Stomach (tissue), 9 donors: Measurements from ENCODE around the gene HOXC4. TPM values are rescaled to one million over a fixed set of nuclear protein-coding genes. Genes with fewer than 3 reads are reported as not detected.

Experiments used
- DNase-seq, 2 donors: peaks; one replicate each; pipeline versions ENCODE4 v3.0.0 to v3.0.0-alpha.2; 2013 to 2019
- H3K27ac ChIP-seq, 5 donors: fragments of 200-600 bp in 4 of 5; sonication (generic) in 4 of 5; one replicate each; pipeline ENCODE4 v1.5.1; 2013 to 2019; ENCODE audit warnings: mild to moderate bottlenecking in 1 of 5, moderate library complexity in 1 of 5
- H3K27me3 ChIP-seq, 3 donors: fragments of 200-600 bp; sonication (generic); one replicate each; pipeline ENCODE4 v1.5.1; 2017 to 2019; ENCODE audit warnings: mixed run types in 1 of 3
- H3K36me3 ChIP-seq, 4 donors: fragments of 200-600 bp; sonication (generic); 1 replicate in 3 of 4; 2 replicates in 1 of 4; pipeline ENCODE4 v1.5.1; 2016 to 2019
- H3K4me1 ChIP-seq, 4 donors: fragments of 200-600 bp; sonication (generic); one replicate each; pipeline ENCODE4 v1.5.1; 2016 to 2019
- H3K4me3 ChIP-seq, 4 donors: fragments of 200-600 bp; sonication (generic) in 3 of 4; one replicate each; pipeline ENCODE4 v1.5.1; 2016 to 2019; ENCODE audit warnings: mild to moderate bottlenecking in 1 of 4
- H3K9me3 ChIP-seq, 4 donors: fragments of 200-600 bp; sonication (generic); one replicate each; pipeline ENCODE4 v1.5.1; 2016 to 2019
- EP300 ChIP-seq: sonication (generic); formaldehyde crosslinking; IDR thresholded peaks from one replicate; pipeline ENCODE4 v1.6.1; 2017; ENCODE audit warnings: antibody characterized with exemption
- POLR2A ChIP-seq, 4 donors: fragments of 450-650 bp; IDR thresholded peaks; one replicate each; pipeline ENCODE4 v1.6.1; 2016; ENCODE audit warnings: antibody characterized with exemption in 4 of 4, control low read depth in 2 of 4, mild to moderate bottlenecking in 1 of 4, moderate library complexity in 1 of 4
- POLR2AphosphoS5 ChIP-seq, 3 donors: sonication (generic); formaldehyde crosslinking; IDR thresholded peaks; one replicate each; pipeline ENCODE4 v1.6.1; 2016; ENCODE audit warnings: antibody characterized with exemption in 3 of 3
- WGBS, 5 donors: extraction: QIAGEN DNeasy Blood & Tissue Kit in 3 of 5; methylation state at CpG; one replicate each; pipeline versions ENCODE4 v1.1.5 to v1.1.7; 2013 to 2018; 5-methylcytosine and 5-hydroxymethylcytosine counted together
- intact Hi-C: fragments of 100-400 bp; cut with DNase I; formaldehyde crosslinking; loops from one replicate; pipeline ENCODE4 v1.15.1; 2023; ENCODE audit warnings: low total_unique reads
- polyA plus RNA-seq, 3 donors: library from polyadenylated mRNA; stranded (reverse); fragments of 200-250 nt; gene quantifications; one replicate each; pipeline ENCODE4 v1.2.3, GENCODE V29; 2013
- total RNA-seq, 5 donors: library from RNA; depleted of rRNA; stranded (reverse); fragments of >200 nt; gene quantifications; one replicate each; pipeline versions ENCODE4 v1.1.0 to v1.2.3, GENCODE V29; 2014 to 2016
- TF ChIP-seq, protein P1 (sequence below), 7 experiments: fragments of 450-650 bp in 4 of 7; fragments of 200-600 bp in 3 of 7; sonication (generic) in 3 of 7; IDR thresholded peaks; one replicate each; pipeline ENCODE4 v1.5.1; 2016 to 2019; ENCODE audit warnings: antibody characterized with exemption in 7 of 7, control low read depth in 2 of 7, mild to moderate bottlenecking in 1 of 7
- donor health status: healthy with polysubstance abuse.
- donor health status: Bipolar disorder and iron deficiency.
- donor health status: healthy.

Gene HOXC4
- total and polyA plus RNA-seq, 8 donors, result 0.92 to 3.7 (median 2.6) TPM; not detected in 3

DNA sequence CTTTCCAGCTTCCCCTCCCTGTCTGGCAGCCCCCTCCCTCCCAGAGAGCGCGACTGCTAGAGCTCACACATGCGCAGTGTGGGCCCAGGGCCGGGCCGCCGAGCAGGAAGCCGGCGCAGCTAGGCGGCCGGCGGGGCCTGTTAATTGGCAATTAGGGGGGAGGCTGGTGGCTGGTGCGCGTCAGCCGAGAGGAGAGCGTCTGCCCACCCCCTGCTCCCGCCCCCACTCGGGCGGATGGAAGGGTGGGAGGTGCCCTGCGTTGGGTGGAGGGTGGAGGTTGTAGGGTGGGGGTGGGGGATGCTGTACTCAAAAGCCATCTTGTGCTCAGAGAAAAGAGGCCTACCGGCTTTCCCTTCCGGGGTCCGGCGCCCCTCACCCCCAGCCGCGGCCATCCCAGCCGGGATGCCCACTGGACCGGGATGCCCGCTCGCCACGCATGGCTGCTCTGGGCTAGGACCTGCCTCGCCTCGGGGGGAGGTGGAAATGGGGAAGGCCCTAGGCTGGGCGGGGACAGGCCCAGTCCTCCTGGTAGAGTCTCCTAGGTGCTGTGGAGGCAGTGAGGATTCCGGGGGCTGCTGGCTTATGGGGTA is 35.7 kb upstream of the HOXC4 start:
- Histone ChIP-seq H3K9me3 (peaks cover 0 to 5% (median 0%) of the 10 kb centered on the region in 4 donors), H3K4me3 (peak overlapping the region; percentile 43 to 55 (median 46)), H3K4me1 (peaks cover 28 to 54% (median 44%) of the 10 kb centered on the region in 4 donors), H3K27ac (peak overlapping the region in 2 of 5 donors; percentile 11 to 66), H3K36me3 (no peaks in the 10 kb centered on the region), H3K27me3 (peaks cover 35 to 100% (median 98%) of the 10 kb centered on the region in 3 donors)
- WGBS, 5 donors, result 0 to 20% (median 4%) methylated on average over 2 to 34 of the region's 34 CpGs
- TF ChIP-seq, protein P1, sequence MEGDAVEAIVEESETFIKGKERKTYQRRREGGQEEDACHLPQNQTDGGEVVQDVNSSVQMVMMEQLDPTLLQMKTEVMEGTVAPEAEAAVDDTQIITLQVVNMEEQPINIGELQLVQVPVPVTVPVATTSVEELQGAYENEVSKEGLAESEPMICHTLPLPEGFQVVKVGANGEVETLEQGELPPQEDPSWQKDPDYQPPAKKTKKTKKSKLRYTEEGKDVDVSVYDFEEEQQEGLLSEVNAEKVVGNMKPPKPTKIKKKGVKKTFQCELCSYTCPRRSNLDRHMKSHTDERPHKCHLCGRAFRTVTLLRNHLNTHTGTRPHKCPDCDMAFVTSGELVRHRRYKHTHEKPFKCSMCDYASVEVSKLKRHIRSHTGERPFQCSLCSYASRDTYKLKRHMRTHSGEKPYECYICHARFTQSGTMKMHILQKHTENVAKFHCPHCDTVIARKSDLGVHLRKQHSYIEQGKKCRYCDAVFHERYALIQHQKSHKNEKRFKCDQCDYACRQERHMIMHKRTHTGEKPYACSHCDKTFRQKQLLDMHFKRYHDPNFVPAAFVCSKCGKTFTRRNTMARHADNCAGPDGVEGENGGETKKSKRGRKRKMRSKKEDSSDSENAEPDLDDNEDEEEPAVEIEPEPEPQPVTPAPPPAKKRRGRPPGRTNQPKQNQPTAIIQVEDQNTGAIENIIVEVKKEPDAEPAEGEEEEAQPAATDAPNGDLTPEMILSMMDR (IDR thresholded peaks at IDR 0.05), result no peak
- peak in 1 of 3 donors; percentile 36 for TF ChIP-seq POLR2AphosphoS5 (IDR thresholded peaks at IDR 0.05)
- no peak for TF ChIP-seq EP300
- intact Hi-C loops, result no loop called here
- peak; percentile 67 to 91 for DNase-seq

DNA sequence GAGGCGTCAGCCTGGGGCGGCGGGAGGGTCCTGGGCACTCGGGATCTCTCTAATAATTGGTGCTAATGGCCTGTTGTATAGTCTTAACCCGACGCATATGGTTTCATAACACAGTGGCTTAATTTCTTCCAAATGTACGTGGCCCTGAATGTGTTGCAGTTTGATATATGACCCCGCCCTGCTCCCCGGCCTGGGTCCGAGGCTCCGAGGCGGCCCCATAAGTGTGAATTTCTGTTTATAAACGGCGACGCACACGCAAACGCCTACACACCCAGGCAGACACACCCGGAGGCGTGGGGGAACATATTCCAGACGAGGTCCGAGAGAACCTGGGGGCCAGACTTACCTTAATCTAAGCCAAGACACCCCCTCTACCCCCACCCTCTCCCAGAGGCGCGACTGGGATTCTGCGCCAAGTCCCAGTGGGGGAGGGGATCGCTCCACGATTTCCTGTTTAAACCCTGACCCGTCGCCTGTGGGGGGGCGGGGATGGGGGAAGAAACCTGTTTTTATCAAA is 35.1 kb upstream of the HOXC4 start:
- H3K36me3 ChIP-seq, result no peaks in the 10 kb centered on the region
- H3K4me1 ChIP-seq, result peaks cover 28 to 54% (median 44%) of the 10 kb centered on the region in 4 donors
- peak overlapping the region; percentile 43 to 55 (median 46) for H3K4me3 ChIP-seq
- TF ChIP-seq POLR2AphosphoS5 (IDR thresholded peaks at IDR 0.05) (no peak), EP300 (no peak), POLR2A (IDR thresholded peaks at IDR 0.05) (no peak)
- TF ChIP-seq, protein P1 (IDR thresholded peaks at IDR 0.05), result no peak
- peaks cover 30 to 100% (median 98%) of the 10 kb centered on the region in 3 donors for H3K27me3 ChIP-seq
- intact Hi-C loops, result no loop called here
- DNase-seq, result no peak
- peaks cover 0 to 5% (median 0%) of the 10 kb centered on the region in 4 donors for H3K9me3 ChIP-seq
- peak overlapping the region in 1 of 5 donors; percentile 66 for H3K27ac ChIP-seq
- WGBS, 5 donors, result 30 to 33% (median 31%) methylated on average over 23 to 29 of the region's 29 CpGs

DNA sequence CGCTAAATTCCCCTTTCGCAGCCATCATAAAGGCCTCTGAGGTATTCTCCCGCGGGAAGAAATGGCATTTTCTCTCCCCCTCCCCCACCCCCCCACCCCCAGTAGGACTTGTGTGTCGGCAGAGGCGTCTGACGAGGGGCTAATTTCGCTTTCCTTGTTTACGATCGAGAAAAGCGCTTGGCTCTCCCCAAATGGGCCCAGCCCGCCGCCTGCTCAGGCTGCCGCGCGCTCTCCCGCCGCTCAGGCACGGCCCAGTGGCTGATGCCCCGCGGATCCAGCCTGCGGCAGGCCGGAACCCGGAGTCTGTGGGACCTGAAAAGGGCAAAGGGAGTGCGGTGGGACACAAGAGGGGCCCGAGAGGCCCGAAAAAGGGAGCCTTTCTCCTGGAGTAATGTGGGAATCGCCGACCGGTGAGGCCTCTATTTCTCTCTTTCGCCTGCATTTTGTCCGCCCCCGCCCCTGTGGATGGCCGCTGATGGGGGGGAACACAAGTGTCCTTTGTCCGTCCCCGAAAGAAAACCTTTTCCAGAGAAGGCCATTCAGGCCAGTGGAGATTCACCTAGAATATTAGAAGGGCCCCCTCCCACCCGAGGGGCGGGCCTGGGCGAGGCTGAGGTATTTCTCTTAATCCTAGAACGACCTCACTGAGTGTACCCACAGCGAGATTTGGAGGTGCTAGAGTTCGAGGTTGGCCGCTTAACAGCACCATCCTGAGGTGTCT is 34.4 kb upstream of the HOXC4 start:
- Histone ChIP-seq H3K4me1 (peaks cover 28 to 51% (median 42%) of the 10 kb centered on the region in 4 donors), H3K36me3 (no peaks in the 10 kb centered on the region), H3K9me3 (peaks cover 0 to 5% (median 0%) of the 10 kb centered on the region in 4 donors), H3K4me3 (peak overlapping the region in 2 of 4 donors; percentile 43 to 55), H3K27me3 (peaks cover 27 to 100% (median 98%) of the 10 kb centered on the region in 3 donors), H3K27ac (peak overlapping the region in 1 of 5 donors; percentile 4)
- WGBS, 5 donors, result 24 to 47% (median 27%) methylated on average over 40 to 43 of the region's 43 CpGs
- DNase-seq, result no peak
- TF ChIP-seq, protein P1 (IDR thresholded peaks at IDR 0.05), result no peak
- TF ChIP-seq POLR2A (IDR thresholded peaks at IDR 0.05) (no peak), POLR2AphosphoS5 (IDR thresholded peaks at IDR 0.05) (no peak), EP300 (no peak)
- intact Hi-C loops, result no loop called here

DNA sequence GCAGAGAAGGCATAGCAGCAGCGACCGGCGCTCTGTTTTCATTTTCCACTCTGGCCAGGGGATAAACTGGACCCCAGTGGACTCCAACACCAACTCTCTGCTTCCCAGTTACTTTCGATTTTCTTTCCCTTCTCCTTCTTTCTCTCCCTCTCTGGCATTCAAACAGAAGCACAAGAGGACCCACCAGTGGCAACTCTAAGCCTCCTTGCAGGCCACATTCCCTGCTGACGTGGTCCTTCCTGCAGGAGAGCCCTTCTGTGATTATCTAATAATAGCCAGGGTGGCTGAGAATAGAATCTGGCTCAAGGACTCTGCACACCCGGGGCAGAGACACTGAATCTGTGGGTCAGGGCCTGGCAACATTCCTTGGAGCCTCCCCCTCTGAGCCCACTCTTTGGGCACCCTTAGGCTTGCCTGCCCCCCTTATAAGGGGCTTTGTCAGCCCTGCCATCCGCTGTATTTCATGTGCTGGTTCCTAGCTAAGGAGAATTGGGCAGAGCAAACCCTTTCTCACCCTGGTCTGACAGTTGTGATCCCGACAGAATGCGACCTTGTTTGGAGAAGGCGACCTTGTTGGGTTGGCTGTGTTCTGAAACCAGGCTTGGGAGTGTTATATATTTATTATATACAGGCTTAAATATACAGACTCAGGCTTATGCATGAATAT is 33.6 kb upstream of the HOXC4 start:
- peaks cover 24 to 44% (median 35%) of the 10 kb centered on the region in 4 donors for H3K4me1 ChIP-seq
- no peak overlapping the region for H3K27ac ChIP-seq
- no peaks in the 10 kb centered on the region for H3K36me3 ChIP-seq
- H3K27me3 ChIP-seq, result peaks cover 21 to 100% (median 98%) of the 10 kb centered on the region in 3 donors
- no peak overlapping the region for H3K4me3 ChIP-seq
- intact Hi-C loops, result no loop called here
- no peaks in the 10 kb centered on the region for H3K9me3 ChIP-seq
- TF ChIP-seq, protein P1 (IDR thresholded peaks at IDR 0.05), result no peak
- WGBS, 5 donors, result 38 to 55% (median 42%) methylated on average over 9 to 10 of the region's 10 CpGs
- DNase-seq, result no peak
